ENCODE measurements around the gene CES2.

DNA sequence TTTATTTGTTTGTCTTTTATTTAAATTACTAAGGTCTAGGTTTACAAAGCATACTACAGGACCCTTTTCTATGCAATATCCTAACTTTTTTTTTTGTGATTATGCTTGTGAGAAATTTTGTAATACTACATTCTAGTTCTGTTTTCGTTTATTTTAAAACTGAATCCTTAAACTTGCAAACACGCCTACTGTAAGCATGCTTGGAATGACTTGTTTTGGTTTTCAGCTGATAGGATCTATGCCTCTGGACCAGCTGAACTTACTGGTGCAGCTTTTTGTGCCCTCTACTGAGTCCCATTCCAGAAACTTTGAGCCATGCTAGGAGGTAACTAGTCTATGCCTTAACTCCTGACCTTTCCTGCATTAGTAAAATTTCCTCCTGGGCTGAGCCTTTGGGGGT is 49.0 kb upstream of the CES2 start:
- TF ChIP-seq, protein P1, sequence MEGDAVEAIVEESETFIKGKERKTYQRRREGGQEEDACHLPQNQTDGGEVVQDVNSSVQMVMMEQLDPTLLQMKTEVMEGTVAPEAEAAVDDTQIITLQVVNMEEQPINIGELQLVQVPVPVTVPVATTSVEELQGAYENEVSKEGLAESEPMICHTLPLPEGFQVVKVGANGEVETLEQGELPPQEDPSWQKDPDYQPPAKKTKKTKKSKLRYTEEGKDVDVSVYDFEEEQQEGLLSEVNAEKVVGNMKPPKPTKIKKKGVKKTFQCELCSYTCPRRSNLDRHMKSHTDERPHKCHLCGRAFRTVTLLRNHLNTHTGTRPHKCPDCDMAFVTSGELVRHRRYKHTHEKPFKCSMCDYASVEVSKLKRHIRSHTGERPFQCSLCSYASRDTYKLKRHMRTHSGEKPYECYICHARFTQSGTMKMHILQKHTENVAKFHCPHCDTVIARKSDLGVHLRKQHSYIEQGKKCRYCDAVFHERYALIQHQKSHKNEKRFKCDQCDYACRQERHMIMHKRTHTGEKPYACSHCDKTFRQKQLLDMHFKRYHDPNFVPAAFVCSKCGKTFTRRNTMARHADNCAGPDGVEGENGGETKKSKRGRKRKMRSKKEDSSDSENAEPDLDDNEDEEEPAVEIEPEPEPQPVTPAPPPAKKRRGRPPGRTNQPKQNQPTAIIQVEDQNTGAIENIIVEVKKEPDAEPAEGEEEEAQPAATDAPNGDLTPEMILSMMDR (IDR thresholded peaks at IDR 0.05): no peak
- no peak for TF ChIP-seq ZNF232 (CRISPR knock-in tag; IDR thresholded peaks at IDR 0.05)
- TF ChIP-seq, protein P2, sequence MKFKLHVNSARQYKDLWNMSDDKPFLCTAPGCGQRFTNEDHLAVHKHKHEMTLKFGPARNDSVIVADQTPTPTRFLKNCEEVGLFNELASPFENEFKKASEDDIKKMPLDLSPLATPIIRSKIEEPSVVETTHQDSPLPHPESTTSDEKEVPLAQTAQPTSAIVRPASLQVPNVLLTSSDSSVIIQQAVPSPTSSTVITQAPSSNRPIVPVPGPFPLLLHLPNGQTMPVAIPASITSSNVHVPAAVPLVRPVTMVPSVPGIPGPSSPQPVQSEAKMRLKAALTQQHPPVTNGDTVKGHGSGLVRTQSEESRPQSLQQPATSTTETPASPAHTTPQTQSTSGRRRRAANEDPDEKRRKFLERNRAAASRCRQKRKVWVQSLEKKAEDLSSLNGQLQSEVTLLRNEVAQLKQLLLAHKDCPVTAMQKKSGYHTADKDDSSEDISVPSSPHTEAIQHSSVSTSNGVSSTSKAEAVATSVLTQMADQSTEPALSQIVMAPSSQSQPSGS (CRISPR knock-in tag; IDR thresholded peaks at IDR 0.05; ENCODE audit: borderline replicate concordance, low read depth): no peak
- no peak for TF ChIP-seq CBFB (CRISPR knock-in tag; IDR thresholded peaks at IDR 0.05; ENCODE audit: low read depth)
- TF ChIP-seq, protein P3, sequence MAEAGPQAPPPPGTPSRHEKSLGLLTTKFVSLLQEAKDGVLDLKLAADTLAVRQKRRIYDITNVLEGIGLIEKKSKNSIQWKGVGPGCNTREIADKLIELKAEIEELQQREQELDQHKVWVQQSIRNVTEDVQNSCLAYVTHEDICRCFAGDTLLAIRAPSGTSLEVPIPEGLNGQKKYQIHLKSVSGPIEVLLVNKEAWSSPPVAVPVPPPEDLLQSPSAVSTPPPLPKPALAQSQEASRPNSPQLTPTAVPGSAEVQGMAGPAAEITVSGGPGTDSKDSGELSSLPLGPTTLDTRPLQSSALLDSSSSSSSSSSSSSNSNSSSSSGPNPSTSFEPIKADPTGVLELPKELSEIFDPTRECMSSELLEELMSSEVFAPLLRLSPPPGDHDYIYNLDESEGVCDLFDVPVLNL (CRISPR knock-in tag; IDR thresholded peaks at IDR 0.05; ENCODE audit: borderline replicate concordance, low read depth): no peak
- TF ChIP-seq, protein P4, sequence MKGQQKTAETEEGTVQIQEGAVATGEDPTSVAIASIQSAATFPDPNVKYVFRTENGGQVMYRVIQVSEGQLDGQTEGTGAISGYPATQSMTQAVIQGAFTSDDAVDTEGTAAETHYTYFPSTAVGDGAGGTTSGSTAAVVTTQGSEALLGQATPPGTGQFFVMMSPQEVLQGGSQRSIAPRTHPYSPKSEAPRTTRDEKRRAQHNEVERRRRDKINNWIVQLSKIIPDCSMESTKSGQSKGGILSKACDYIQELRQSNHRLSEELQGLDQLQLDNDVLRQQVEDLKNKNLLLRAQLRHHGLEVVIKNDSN (CRISPR knock-in tag; IDR thresholded peaks at IDR 0.05): no peak
- no peak for TF ChIP-seq GRHL2 (CRISPR knock-in tag; IDR thresholded peaks at IDR 0.05; ENCODE audit: insufficient replicate concordance, severe bottlenecking)

All from WTC11 (cell line).